Measurements from ENCODE around the gene FNDC3B.

Gene FNDC3B

DNA sequence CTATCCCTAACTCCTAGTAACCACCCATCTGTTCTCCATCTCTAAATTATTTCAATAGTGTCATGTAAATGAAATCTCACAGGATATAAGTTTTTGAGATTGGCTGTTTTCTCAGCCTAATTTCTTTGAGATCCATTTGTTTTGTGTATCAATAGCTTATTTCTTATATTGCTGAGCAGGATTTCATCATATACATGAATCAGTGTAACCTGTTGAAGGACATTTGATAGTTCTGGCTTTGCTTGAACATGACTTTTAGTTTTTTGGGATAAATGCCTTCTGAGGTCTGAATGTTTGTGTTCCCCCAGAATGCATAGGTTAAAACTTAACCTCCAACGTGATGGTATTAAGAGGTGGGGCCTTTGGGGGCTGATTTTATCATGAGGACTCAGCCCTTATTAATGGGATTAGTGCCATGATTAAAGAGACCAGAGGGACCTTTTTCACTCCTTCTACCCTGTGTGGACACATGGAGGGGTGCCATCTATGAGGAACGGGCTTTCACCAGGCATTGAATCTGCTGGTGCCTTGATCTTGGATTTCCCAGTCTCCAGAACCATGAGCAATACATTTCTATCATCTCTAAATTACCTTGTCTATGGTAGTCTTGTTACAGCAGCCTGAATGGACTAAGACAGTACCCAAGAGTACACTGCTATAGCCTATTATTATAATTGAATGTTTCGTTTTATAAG is 118.3 kb downstream of the FNDC3B start:
- in situ Hi-C loops (cut with HindIII; ENCODE audit: low sequenced_read_pairs), result no loop called here
- no peak for DNase-seq (ENCODE audit: low read depth)
- no peak for TF ChIP-seq CTCF (IDR thresholded peaks at IDR 0.05; ENCODE audit: low read depth, low read length, missing control alignments)
- no peak overlapping the region for H3K4me3 ChIP-seq (ENCODE audit: low read depth, low read length)

GRCh38 chr3:172158741-172159140 is 119.4 kb downstream of the FNDC3B start:
- in situ Hi-C loops (cut with HindIII; ENCODE audit: low sequenced_read_pairs), result no loop called here
- TF ChIP-seq CTCF (IDR thresholded peaks at IDR 0.05; ENCODE audit: low read depth, low read length, missing control alignments), result no peak
- DNase-seq (ENCODE audit: low read depth), result no peak
- no peak overlapping the region for H3K4me3 ChIP-seq (ENCODE audit: low read depth, low read length)

GRCh38 chr3:172159376-172159775 is 120.0 kb downstream of the FNDC3B start:
- in situ Hi-C loops (cut with HindIII; ENCODE audit: low sequenced_read_pairs), result no loop called here

DNA sequence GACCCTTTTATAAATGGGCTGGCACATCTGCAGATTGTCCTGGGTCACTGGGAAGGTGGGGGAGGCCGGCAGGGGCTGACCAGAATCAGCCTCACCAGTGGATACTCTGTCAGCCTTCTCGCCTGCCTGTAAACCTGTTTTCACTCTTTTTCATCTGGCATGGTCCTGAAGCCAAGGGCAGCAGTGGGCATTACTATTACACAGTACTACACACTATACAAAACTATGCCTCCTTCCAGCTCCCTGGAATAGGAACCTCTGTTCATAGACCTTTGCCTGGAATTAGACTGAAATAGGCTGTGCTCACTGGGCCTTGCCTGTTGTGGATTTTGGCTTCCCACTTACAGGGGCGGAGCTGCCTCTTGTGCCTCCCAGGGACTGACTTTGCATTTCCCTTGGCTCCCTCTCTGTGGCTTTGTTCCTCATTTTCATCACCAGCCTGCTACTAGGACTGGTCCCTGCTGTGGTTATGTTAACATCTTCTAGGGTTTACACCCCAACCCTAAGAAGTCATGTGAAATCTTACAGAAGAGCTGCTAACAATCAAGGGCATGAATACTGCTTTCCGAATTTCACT is 120.7 kb downstream of the FNDC3B start:
- in situ Hi-C loops (cut with HindIII; ENCODE audit: low sequenced_read_pairs), result no loop called here
- no peak for TF ChIP-seq CTCF (IDR thresholded peaks at IDR 0.05; ENCODE audit: low read depth, low read length, missing control alignments)
- no peak for DNase-seq (ENCODE audit: low read depth)
- no peak overlapping the region for H3K4me3 ChIP-seq (ENCODE audit: low read depth, low read length)

More at GRCh38 chr3:172159376-172159775, 120.0 kb downstream of the FNDC3B start:
- no peak for DNase-seq (ENCODE audit: low read depth)
- H3K4me3 ChIP-seq (ENCODE audit: low read depth, low read length), result no peak overlapping the region
- no peak for TF ChIP-seq CTCF (IDR thresholded peaks at IDR 0.05; ENCODE audit: low read depth, low read length, missing control alignments)

GRCh38 chr3:172161133-172161789 is 121.9 kb downstream of the FNDC3B start:
- in situ Hi-C loops (cut with HindIII; ENCODE audit: low sequenced_read_pairs), result no loop called here
- TF ChIP-seq CTCF (IDR thresholded peaks at IDR 0.05; ENCODE audit: low read depth, low read length, missing control alignments), result no peak
- H3K4me3 ChIP-seq (ENCODE audit: low read depth, low read length), result no peak overlapping the region

DNA sequence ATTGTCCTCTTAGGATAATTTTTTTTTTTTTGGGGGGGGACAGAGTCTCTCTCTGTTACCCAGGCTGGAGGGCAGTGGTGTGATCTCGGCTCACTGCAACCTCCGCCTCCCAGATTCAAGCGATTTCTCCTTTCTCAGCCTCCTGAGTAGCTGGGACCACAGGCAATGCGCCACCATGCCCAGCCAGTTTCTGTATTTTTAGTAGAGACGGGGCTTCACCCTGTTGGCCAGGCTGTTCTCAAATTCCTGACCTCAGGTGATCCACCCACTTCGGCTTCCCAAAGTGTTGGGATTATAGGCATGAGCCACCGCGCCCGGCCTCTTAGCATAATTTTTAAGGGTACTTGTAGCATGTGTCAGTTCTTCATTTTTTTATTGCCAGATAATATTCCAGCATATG is 122.6 kb downstream of the FNDC3B start:
- DNase-seq (ENCODE audit: low read depth), result no peak
- in situ Hi-C loops (cut with HindIII; ENCODE audit: low sequenced_read_pairs), result no loop called here
- TF ChIP-seq CTCF (IDR thresholded peaks at IDR 0.05; ENCODE audit: low read depth, low read length, missing control alignments), result no peak

More at GRCh38 chr3:172161133-172161789, 121.9 kb downstream of the FNDC3B start:
- no peak for DNase-seq (ENCODE audit: low read depth)

More for the DNA sequence above, 122.6 kb downstream of the FNDC3B start:
- H3K4me3 ChIP-seq (ENCODE audit: low read depth, low read length), result no peak overlapping the region

Data from astrocyte of the cerebellum (primary cell).